ENCODE data around the gene DGCR2.
A peak's percentile ranks its signal among the peaks of the same experiment; 100 is the strongest.

Gene DGCR2, protein sequence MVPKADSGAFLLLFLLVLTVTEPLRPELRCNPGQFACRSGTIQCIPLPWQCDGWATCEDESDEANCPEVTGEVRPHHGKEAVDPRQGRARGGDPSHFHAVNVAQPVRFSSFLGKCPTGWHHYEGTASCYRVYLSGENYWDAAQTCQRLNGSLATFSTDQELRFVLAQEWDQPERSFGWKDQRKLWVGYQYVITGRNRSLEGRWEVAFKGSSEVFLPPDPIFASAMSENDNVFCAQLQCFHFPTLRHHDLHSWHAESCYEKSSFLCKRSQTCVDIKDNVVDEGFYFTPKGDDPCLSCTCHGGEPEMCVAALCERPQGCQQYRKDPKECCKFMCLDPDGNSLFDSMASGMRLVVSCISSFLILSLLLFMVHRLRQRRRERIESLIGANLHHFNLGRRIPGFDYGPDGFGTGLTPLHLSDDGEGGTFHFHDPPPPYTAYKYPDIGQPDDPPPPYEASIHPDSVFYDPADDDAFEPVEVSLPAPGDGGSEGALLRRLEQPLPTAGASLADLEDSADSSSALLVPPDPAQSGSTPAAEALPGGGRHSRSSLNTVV

GRCh38 chr22:19122143-19122751 lies at the start of gene DGCR2:
Gene DGCR2, minus strand, starts transcription at chr22:19122412. Its CDS starts 206 bp downstream, at chr22:19122206.
- H3K27ac ChIP-seq (ENCODE audit: low read depth, low read length) = no peak within 1 kb of the TSS

DNA sequence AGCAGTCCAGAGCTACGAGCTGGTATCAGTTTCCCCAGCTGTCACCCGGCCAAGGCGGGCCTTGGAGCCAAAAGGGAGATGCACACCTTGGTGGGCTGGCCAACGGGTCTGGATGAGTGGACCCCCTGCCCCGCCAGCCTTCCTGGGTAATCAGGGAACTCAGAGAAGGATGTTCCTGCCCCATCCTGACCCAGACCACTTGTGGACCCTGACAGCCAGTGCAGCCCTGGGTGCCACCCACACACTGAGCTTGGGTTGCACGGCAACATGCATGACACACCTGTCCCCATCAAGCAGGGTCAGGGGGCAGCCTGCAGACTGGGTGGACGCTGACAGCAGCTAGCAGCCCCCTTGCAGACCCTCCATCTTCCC lies 47.7 kb upstream of the DGCR2 start:
- Histone ChIP-seq H4K20me1 (ENCODE audit: low read depth, low read length) (no peaks in the 10 kb centered on the region), H3K27me3 (ENCODE audit: low read length) (no peaks in the 10 kb centered on the region), H3K9me2 (replicated peaks; ENCODE audit: insufficient read depth, low read length) (no peaks in the 10 kb centered on the region), H3K79me2 (ENCODE audit: insufficient read depth, low read length) (peaks cover 24% of the 10 kb centered on the region), H3K27ac (ENCODE audit: low read depth, low read length) (no peak overlapping the region), H3K36me3 (ENCODE audit: low read length) (no peaks in the 10 kb centered on the region), H3K4me3 (ENCODE audit: insufficient read depth, low read length, poor library complexity, severe bottlenecking) (no peak overlapping the region), H2AFZ (ENCODE audit: low read depth, low read length, severe bottlenecking) (no peak overlapping the region), H3K9ac (ENCODE audit: low read length) (no peak overlapping the region), H3F3A (ENCODE audit: insufficient read depth) (no peaks in the 10 kb centered on the region), H3K9me3 (ENCODE audit: insufficient read depth, low read length) (no peaks in the 10 kb centered on the region), H3K4me2 (ENCODE audit: low read depth, low read length, poor library complexity, severe bottlenecking) (no peak overlapping the region)
- TF ChIP-seq EZH2phosphoT487 (conservative IDR thresholded peaks at IDR 0.05; ENCODE audit: low read length) (no peak), CTCF (IDR thresholded peaks at IDR 0.05; ENCODE audit: insufficient read depth, low read length, poor library complexity, severe bottlenecking) (no peak)

More at GRCh38 chr22:19122143-19122751, at the start of gene DGCR2:
- Histone ChIP-seq H4K20me1 (ENCODE audit: low read depth, low read length) (no peaks in the 10 kb centered on the region; the same call in 1 of the 2 replicates), H3K9ac (ENCODE audit: low read length) (peak within 1 kb of the TSS; percentile 67), H3K36me3 (ENCODE audit: low read length) (no peaks in the 10 kb centered on the region), H3F3A (ENCODE audit: insufficient read depth) (0 out of 2 replicates have a peak, but pooled peaks cover 2% of the 10 kb centered on the region), H3K79me2 (ENCODE audit: insufficient read depth, low read length) (peaks cover 31% of the 10 kb centered on the region), H3K4me3 (ENCODE audit: insufficient read depth, low read length, poor library complexity, severe bottlenecking) (peak within 1 kb of the TSS; percentile 64), H3K27me3 (ENCODE audit: low read length) (no peaks in the 10 kb centered on the region), H3K9me2 (replicated peaks; ENCODE audit: insufficient read depth, low read length) (no peaks in the 10 kb centered on the region), H3K9me3 (ENCODE audit: insufficient read depth, low read length) (no peaks in the 10 kb centered on the region), H2AFZ (ENCODE audit: low read depth, low read length, severe bottlenecking) (peak within 1 kb of the TSS; percentile 74), H3K4me2 (ENCODE audit: low read depth, low read length, poor library complexity, severe bottlenecking) (peak within 1 kb of the TSS; percentile 66)
- TF ChIP-seq EZH2phosphoT487 (conservative IDR thresholded peaks at IDR 0.05; ENCODE audit: low read length) (no peak), CTCF (IDR thresholded peaks at IDR 0.05; ENCODE audit: insufficient read depth, low read length, poor library complexity, severe bottlenecking) (no peak)

DNA sequence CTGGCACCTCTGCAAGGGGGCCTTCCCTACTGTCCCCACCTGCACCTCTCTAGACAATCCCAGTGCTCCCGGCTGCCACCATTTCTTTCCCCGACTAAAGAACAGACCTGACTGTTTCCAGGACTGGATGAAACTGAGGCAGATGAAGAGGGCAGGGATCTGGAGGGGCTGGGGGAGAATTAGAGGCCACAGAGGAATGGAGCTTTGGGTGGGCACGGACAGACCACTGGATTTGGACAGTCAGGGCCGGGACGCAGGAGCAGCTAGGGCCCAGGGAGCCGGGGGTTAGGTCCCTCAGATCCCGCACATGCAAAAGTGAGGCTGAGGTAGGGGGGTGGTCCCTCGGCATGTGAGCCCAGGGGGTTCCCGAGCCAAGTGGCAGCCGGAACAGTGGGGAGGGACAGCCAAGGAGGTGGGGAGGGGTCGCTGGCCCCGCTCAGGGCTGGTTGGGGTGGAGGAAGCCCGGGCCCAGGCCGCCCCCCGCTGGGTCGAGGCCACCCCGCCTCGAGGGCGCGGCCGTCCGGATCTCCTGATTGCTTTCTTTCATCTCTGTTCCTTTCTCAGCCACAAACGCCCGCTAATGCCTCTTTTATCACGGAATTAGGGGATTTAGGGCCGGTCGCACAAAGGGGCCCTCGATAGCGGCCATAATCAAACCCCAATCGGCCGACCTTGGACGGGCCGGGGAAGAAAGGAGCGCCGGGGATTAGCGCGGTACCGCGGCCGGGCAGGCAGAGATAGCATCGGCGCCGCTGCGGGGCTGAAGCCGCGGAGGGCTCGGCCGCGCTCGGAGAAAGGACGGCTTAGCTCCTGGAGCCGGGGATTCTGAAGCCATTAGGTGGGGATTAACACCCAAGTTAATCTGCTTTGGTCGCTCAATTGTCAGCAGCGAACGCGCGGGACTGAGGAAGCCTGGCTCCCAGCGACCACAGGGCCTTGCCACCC lies 47.1 kb upstream of the DGCR2 start:
- H3K9me2 ChIP-seq (replicated peaks; ENCODE audit: insufficient read depth, low read length) = no peaks in the 10 kb centered on the region
- no peak overlapping the region for H3K4me3 ChIP-seq (ENCODE audit: insufficient read depth, low read length, poor library complexity, severe bottlenecking)
- H2AFZ ChIP-seq (ENCODE audit: low read depth, low read length, severe bottlenecking) = no peak overlapping the region
- H3K79me2 ChIP-seq (ENCODE audit: insufficient read depth, low read length) = peaks cover 24% of the 10 kb centered on the region
- no peaks in the 10 kb centered on the region for H3K27me3 ChIP-seq (ENCODE audit: low read length)
- H3K36me3 ChIP-seq (ENCODE audit: low read length) = no peaks in the 10 kb centered on the region
- no peak overlapping the region for H3K9ac ChIP-seq (ENCODE audit: low read length)
- no peaks in the 10 kb centered on the region for H4K20me1 ChIP-seq (ENCODE audit: low read depth, low read length)
- TF ChIP-seq EZH2phosphoT487 (conservative IDR thresholded peaks at IDR 0.05; ENCODE audit: low read length) = no peak
- H3K9me3 ChIP-seq (ENCODE audit: insufficient read depth, low read length) = no peaks in the 10 kb centered on the region
- H3F3A ChIP-seq (ENCODE audit: insufficient read depth) = no peaks in the 10 kb centered on the region
- no peak overlapping the region for H3K4me2 ChIP-seq (ENCODE audit: low read depth, low read length, poor library complexity, severe bottlenecking)
- H3K27ac ChIP-seq (ENCODE audit: low read depth, low read length) = no peak overlapping the region
